GM21526 (cell line): ENCODE data around the gene NQO2.
"Not testable (repeated sequence)": the region's sequence is repeated elsewhere in the genome, so short reads cannot be mapped to it uniquely, and the experiment has no call there.

Source experiments
- ATAC-seq: cut with Tn5 transposase; IDR thresholded peaks from one replicate; pipeline ENCODE4 v1.9.1; 2021; ENCODE audit warnings: moderate library complexity; ENCODE audit not compliant: unreplicated experiment, low FRiP score

Gene NQO2

GRCh38 chr6:3036861-3037637, 37.4 kb downstream of the NQO2 start:
- no peak for ATAC-seq

- no peak for ATAC-seq
These were observed 38.1 kb downstream of the NQO2 start for GRCh38 chr6:3037638-3038365.

- ATAC-seq, result no peak
These were observed 39.7 kb downstream of the NQO2 start for GRCh38 chr6:3039384-3039783.

GRCh38 chr6:3041147-3041546, 41.5 kb downstream of the NQO2 start:
- ATAC-seq, result no peak

GRCh38 chr6:3041606-3042005, 41.9 kb downstream of the NQO2 start:
- ATAC-seq, result no peak

- ATAC-seq, result no peak
These were observed 45.7 kb downstream of the NQO2 start for GRCh38 chr6:3045369-3045768.

GRCh38 chr6:3045777-3046176, 46.1 kb downstream of the NQO2 start:
- ATAC-seq, result no peak

GRCh38 chr6:3046295-3046694, 46.6 kb downstream of the NQO2 start:
- no peak for ATAC-seq

GRCh38 chr6:3048009-3048408, 48.3 kb downstream of the NQO2 start:
- not testable (repeated sequence) for ATAC-seq

GRCh38 chr6:3052481-3053230, 53.0 kb downstream of the NQO2 start:
- no peak for ATAC-seq

GRCh38 chr6:3053231-3053508, 53.5 kb downstream of the NQO2 start:
- ATAC-seq, result no peak

- ATAC-seq, result not testable (repeated sequence)
These were observed 54.8 kb downstream of the NQO2 start for GRCh38 chr6:3054229-3055157.

GRCh38 chr6:3055158-3055499, 55.4 kb downstream of the NQO2 start:
- not testable (repeated sequence) for ATAC-seq

- no peak for ATAC-seq
These were observed 57.5 kb downstream of the NQO2 start for GRCh38 chr6:3057063-3057770.

- ATAC-seq, result no peak
These were observed 59.3 kb downstream of the NQO2 start for GRCh38 chr6:3058957-3059356.

GRCh38 chr6:3060092-3060491, 60.4 kb downstream of the NQO2 start:
- ATAC-seq, result not testable (repeated sequence)

GRCh38 chr6:3061501-3061941, 61.8 kb downstream of the NQO2 start:
- ATAC-seq, result no peak

GRCh38 chr6:3063340-3063732, 63.6 kb downstream of the NQO2 start:
- ATAC-seq, result not testable (repeated sequence)

GRCh38 chr6:3063733-3064700, 64.3 kb downstream of the NQO2 start:
- ATAC-seq, result peak; percentile 54
